ENCODE measurements around the gene PATE2.

Gene PATE2

DNA sequence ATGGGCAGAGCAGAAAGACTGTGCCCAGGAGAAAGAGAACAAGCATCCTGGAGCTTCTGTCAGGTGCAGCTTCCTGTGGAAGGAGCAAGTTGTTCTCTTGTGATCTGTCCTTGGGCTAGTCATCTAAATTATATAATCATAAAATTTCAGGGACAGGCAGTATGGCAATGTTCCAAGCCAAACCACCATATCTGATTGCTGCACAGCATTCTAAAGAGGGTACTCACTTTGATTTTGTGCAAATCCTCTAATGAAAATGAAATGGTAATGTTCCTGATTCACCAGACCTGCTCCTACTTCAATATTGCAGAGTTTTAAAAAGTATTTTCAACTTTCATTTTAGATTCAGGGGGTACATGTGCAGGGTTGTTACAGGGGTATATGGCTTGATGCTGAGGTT, at the start of gene PATE2:
Gene PATE2 (minus strand): TSS at position 101 of the 400 bp plus-strand sequence. CDS start 55 bp downstream, at position 46.
- no peak for DNase-seq (ENCODE audit: low read depth)

DNA sequence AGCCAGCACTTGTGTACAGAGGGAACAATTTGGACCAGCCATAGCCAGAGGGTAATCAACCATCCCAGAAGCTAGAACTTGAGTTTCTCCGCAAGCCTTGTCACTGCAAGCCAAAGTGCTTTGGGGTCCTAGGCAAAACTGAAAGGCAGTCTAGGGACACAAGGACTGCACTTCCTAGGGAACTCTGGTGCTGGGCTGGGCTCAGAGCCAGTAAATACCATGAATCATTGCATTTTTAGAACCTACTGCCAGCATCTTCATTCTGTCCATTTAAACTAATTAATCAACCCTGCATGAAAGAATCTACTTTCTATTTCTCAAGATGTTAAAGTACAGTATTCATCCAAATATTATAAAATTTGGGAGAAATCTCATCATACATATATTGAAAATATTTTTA, 29.3 kb upstream of the PATE2 start:
- no peak for DNase-seq (ENCODE audit: low read depth)

DNA sequence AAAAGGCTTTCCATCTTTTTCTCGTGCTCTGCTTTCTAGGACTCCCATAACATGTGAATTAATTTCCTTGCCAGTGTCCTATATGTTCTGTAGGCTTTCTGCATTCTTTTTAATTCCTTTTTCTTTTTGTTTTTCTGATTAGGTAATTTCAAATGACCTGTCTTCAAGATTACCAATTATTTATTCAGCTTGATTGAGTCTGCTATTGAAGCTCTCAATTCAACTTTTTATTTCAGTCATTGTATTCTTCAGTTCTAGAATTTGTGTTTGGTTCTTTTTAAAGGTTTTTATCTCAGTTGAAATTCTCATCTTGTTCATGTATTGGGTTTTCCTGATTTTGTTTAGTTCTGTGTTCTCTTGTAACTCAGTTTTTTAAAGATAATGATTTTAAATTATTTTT, 23.8 kb upstream of the PATE2 start:
- no peak for DNase-seq (ENCODE audit: low read depth)

DNA sequence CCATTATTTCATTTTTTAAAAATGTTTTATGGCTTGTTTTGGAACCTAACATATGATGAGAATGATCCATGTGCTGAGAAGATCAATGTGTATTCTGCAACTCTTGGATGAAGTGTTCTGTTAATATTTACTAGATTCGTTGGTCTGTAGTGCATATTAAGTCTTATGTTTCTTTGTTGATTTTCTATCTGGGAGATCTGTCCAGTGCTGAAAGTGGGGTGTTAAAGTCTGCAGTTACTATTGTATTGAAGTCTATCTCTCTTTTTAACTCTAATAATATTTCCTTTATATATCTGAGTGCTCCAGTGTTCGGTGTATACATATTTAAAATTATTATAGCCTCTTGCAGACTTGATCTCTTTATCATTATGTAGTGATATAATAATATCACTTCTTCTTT, 21.2 kb upstream of the PATE2 start:
- DNase-seq (ENCODE audit: low read depth): no peak

DNA sequence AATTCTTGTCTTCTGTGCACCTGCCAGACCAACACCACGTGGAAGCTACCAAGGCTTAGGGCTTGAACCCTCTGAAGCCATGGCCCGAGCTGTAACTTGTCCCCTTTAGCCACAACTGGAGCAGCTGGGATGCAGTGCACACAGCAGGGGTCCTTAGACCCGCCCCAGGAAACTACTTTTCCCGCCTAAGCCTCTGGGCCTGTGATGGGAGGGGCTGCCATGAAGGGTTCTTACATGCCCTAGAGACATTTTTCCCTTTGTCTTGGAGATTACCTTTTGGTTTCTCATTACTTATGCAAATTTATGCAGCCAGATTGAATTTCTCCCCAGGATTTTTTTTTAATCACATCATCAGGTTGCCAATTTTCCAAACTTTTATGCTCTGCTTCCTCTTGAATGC, 19.0 kb upstream of the PATE2 start:
- no peak for DNase-seq (ENCODE audit: low read depth)

DNA sequence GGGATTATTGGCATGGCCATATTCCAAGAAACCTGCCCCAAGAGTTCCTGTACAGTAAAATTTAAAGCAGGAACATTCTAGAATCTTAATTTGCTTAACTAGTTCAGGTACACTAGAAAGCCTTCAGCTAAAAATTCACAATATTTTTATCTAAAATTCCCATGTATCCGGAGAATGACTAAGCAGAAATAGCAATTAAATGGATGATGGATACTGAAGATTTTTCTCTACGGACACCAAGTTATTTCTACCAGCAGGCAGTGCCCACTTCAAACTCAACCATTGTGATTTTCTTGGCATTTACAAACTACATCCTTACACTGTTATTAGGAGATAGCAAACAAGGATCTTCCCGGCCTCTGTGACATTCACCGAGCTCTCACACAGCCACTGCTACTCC, 12.2 kb upstream of the PATE2 start:
- no peak for DNase-seq (ENCODE audit: low read depth)

DNA sequence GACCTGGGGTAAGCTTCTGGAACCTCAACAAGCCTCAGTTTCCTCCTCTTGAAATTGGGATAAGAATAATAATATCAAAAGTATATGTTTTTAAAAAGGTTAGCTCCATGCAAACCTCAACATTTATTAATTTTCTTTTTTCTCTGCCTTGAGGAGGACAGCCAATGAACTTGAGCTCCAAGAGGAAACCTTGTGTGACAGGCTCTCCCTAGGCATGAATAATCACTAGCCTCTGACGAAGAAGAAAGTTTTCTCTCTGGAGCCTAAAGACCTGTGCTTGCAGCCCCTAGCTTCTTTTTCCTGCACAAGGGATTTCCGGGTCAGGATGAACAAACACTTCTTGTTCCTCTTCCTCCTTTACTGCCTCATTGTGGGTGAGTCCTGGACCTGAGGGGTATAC, 9.2 kb upstream of the PATE2 start, which contains the start of gene PATE3:
Gene PATE3 (plus strand): TSS at position 301 of the 400 bp plus-strand sequence. CDS start 25 bp downstream, at position 326.
- DNase-seq (ENCODE audit: low read depth): no peak

DNA sequence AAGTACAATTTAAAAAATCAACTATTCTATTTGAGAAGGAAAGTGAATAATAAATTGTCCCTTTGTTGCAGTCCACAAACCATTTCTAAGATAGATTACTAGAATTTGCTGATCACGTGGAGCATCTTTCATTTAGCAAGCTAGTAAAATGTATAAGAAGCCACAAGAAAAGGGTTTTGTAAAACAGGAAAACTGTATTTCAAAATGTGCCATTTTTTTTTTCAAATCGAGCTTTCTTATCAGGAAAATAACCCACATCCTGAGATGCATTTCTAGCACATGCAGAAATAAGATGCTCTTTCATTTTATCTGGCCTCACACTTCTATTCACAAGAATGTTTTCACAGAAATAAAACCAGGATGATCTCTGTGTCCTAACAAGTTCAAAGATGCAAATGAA, 6.0 kb upstream of the PATE2 start:
- no peak for DNase-seq (ENCODE audit: low read depth)

DNA sequence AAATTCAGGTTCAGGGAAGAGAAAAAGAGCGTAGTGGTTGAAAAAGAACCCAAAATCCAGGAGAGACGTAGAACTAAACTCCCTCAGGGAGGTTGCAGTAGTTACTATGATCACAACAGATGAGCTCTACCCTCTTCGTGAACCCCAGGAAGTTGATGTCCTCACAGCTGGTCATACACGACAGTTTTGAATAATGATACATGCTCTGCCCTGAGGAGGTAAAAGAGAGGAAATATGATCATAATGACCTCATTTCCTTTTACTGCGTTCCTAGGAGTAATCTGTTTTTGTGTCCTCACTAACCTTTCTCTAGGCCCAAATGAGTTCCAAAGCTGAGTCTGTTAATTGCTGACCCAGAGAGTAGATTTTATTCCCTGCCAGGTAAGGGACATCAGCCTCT, 1.3 kb downstream of the PATE2 start:
- no peak for DNase-seq (ENCODE audit: low read depth)

DNA sequence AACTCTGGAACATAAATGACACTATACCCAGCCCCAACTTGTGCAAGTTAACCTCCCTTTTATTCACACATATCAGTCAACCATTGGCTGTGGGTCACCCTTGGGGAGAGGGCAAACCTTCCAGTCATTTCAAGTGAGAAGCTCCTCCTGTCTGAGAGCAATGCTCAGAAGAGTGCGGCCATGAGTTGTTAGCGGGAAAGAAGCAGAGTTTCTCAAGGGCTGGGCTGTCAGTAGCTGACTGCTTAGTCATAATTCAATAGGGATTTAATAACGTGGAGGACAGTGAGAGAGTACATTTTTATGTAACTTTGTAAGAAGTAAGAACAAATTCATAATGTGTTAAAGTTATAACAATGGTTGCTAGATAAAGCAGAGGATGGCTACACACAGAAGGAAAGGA, 5.1 kb downstream of the PATE2 start:
- DNase-seq (ENCODE audit: low read depth): no peak

DNA sequence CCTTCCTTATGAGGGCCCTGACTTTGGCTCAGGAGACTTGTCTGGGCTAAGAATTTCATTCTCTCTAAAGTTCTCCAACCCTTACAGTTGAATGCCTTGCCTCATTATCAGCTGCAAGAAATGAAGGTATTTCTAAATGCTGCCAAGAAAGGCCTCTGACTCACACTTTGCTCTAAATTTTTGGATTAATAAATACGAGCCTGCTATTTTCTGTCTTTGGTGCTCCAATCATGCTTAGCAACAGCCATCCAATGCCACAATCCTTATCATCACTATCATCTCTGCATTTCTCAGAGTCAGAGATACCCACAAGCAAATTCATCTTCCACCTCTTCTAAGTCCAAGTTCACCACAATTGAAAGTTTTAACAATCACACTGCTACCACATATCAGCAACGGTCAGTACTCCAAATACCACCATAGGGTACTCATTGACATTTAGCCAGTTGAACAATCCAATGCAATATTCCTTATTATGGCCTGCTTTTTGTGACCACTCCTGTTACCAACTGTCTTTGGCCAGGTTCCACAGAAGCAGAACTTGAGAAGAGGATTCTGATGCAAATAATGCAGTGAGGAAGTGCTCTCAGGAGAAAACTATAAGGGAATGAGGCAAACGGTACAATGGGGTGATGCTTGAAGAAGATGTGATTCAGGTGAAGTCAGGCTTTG, 5.7 kb downstream of the PATE2 start:
- no peak for DNase-seq (ENCODE audit: low read depth)

DNA sequence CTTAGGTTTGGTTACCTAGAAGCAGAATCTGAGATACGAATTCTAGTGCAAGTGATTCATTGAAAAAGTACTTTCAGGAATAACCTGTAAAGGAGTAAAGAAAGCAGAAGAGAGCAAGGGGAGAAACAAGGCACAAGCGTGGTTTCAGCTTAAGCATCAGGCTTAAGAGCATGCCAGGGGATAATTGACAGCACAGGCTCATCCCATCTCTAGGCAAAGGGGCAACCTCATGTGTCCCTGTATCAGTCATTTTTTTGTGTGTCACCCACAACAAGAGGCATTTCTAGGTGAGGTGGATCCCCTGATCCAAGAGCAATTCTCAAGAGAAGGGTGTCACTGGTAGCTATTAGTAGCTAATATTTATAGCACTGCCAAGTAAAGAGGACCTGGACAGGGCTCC, 8.0 kb downstream of the PATE2 start:
- no peak for DNase-seq (ENCODE audit: low read depth)

DNA sequence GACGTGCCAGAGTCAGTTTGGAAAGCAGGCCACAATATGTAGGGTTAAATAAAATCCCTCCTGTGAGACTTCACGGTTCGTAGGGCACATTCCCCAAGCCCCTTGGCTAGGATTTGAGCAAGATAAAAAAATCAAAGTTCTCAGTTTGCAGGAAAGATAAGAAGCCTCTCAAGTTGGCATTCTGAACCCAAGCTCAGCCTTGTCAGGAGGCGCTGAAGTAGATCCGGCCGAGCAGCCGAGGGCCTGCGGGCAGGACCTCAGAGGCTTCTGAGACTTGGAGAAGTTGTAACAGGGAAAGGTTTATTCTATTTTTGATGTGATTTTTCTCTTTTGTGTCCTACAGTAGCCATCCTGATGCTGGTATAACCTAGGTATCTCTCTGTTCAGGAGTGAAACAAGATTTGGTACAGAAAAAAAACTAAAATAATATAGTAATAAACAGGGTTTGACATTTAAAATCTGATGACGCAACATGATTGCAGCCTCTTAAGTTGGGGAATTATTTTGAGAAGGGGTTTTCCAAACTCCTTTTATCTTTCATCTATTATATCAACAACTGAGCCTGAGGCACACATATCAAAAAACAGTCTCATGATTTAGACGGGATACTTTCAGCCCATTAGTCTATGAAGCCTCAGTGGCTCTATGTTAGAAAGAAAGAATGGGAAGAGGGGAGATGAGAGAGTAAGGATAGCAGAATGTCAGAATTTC, 10.1 kb downstream of the PATE2 start:
- no peak for DNase-seq (ENCODE audit: low read depth)

DNA sequence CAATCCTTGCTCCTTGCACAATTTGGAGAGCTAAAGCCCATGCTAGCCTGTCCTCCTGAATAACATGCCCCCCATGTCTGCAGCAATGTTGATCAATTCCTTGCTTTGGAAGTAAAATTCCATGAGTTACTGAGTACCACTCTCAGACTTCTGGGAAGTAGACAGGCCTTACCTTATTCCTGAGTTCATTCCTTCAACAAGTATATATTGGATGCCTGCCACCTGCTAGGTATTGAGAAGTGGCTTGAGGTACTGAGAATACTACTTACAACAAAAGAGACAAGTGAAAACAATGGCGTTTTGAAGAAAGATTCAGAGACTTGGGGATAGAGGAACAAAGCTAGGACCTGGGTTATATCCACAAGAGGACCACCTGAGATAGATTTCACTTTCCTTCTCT, 12.4 kb downstream of the PATE2 start:
- no peak for DNase-seq (ENCODE audit: low read depth)

DNA sequence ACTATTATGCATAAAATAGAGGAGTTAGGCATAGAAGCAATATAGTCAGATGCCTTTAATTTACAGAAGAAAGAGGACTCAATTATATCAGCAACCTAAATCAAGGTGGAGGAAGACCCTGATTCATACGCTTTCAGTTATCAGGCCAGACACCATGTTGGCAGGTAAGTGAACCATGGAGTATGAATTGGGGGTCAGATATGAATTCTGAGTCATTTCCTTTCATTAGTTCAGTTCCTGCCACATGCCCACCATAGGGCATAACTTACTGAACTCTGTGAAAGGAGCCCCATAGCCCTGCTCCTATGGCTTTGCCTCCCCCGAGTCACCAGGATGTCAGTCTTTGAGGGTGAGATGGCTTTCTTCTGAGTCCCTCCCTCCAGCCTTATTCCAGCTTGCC, 15.1 kb downstream of the PATE2 start:
- DNase-seq (ENCODE audit: low read depth): no peak

DNA sequence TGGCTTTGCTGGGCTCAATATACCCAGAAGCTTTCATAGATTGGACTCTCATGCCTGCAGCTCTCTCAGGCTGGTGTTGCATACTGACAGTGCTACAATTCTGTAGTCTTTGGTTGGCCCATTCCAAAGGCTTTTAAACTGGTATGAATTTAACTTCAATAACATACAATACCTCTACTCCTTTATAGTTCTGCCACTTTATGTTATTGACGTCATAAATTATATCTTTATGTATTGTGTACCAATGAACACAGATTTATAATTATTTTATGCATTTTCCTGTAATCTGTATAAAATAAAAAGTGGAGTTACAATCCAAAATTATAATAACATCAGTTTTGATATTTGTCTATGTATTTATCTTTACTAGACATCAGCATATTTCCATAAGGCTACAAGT, 16.2 kb downstream of the PATE2 start:
- no peak for DNase-seq (ENCODE audit: low read depth)

DNA sequence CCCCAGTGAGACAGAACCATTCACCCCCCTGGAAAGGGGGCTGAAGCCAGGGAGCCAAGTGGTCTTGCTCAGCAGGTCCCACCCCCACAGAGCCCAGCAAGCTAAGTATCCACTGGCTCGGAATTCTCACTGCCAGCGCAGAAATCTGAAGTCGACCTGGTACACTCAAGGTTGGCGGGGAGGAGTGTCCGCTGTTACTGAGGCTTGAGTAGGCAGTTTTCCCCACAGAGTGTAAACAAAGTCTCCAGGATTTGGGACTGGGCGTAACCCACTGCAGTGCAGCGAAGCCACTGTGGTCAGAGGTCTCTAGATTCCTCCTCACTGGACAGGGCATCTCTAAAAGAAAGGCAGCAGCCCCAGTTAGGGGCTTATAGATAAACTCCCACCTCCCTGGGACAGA, 22.6 kb downstream of the PATE2 start:
- no peak for DNase-seq (ENCODE audit: low read depth)

DNA sequence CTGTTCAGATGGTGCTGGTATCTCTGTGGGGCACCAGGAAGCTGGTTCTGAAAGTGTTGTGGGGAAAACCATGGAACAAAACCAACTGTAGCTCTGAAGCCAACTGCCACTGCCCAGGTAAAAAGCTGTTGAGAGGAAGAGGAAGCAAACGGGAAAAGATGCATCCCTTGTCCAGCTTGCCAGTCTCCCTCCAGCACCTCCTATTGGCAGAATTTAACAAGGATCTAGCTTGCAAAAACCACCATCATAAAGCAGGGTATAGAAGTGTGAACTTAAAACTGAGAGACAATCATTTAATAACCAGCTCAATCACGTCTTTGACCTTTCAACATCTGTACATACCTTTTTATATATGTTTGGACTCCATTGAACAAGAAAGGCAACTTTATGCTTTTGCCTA, 28.0 kb downstream of the PATE2 start:
- no peak for DNase-seq (ENCODE audit: low read depth)

DNA sequence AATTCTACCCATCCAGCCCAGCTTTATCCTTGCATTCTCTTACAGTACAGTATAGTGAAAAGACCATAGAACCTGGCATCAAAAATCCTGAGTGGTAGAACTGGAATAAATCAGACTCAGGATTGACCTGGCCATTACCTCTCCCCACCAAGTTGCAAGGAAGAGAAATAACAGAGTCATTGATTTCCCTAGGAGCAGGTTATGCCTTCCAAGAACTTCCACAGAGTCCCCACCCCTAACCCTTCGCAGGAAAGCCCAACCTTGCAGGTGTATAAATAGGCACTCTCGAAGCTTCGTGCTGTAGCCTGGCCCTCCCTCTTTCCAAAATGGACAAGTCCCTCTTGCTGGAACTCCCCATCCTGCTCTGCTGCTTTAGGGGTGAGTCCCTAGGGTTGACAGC, 32.6 kb downstream of the PATE2 start, which contains the start of gene PATE1:
Gene PATE1 (plus strand): TSS at position 301 of the 400 bp plus-strand sequence. CDS start 26 bp downstream, at position 327.
- no peak for DNase-seq (ENCODE audit: low read depth)

DNA sequence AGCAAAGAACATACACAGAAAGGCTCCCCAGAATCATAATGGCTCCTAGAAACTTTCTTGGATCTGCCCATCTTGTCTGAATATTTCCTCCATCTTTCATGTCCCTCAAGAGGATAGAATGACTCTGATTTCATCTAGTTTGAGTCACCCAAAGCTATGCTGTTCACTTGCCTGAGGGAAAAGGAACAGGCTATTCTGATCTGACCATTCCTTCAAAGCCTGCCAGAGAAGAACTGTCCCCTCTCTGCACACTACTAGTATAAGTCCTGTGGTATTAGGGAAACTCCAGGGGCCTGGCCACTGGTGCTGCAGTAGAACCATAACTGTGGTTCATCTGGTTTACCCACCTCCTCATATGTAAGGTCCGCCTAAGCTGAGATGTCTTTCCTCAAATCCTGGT, 34.9 kb downstream of the PATE2 start:
- DNase-seq (ENCODE audit: low read depth): no peak

DNA sequence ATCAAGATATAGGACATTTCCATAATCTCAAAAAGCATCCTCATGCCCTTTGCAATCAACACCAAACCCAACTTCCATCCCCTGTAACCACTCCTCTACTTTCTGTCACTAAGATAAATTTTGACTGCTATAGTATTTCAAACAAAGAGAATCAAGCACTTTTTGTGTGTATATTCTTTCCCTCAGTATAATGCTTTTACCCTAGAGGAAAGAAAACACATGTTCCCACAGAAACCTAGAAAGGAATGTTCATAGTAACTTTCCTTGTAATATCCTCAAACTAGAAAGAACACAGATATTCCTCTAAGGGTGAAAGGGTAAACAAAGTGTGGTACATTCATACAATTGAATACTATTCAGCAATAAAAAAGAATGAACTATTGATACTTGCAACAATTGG, 38.0 kb downstream of the PATE2 start:
- no peak for DNase-seq (ENCODE audit: low read depth)

DNA sequence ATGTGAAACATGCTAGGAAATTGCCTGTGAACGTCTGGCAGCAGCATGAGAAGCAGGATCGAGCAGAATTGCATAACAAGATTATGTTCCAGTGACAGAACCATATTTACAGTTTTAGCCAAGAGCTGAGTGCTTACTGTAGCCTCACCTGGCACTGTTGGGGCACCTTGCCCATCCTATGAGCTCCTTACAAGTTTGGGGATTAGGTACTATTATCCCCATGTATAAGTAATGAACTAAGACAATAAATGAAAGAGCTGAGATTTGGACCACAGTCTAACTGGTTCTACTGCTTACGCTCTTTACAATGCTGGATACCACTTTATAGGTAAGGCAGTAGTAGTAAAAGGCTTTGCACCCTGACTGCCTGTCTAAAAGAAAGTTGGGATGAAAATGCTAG, 49.7 kb downstream of the PATE2 start:
- DNase-seq (ENCODE audit: low read depth): no peak
